ENCODE results near the gene TOP1.
A peak's percentile ranks its signal among the peaks of the same experiment; 100 is the strongest.
"Not testable (repeated sequence)": the region's sequence is repeated elsewhere in the genome, so short reads cannot be mapped to it uniquely, and the experiment has no call there.

Gene TOP1

GRCh38 chr20:41131594-41132387 lies 103.2 kb downstream of the TOP1 start:
- no peak for DNase-seq (ENCODE audit: low read depth in 2 of 2)

- not testable (repeated sequence) for DNase-seq (ENCODE audit: low read depth in 2 of 2)
These were observed 103.8 kb downstream of the TOP1 start for GRCh38 chr20:41132388-41132775.

- DNase-seq (ENCODE audit: low read depth in 2 of 2): no peak
These were observed 105.2 kb downstream of the TOP1 start for GRCh38 chr20:41133709-41134361.

GRCh38 chr20:41134362-41135186 lies 106.0 kb downstream of the TOP1 start:
- no peak for DNase-seq (ENCODE audit: low read depth in 2 of 2)

GRCh38 chr20:41135187-41135887 lies 106.7 kb downstream of the TOP1 start:
- DNase-seq (ENCODE audit: low read depth in 2 of 2): peak; percentile 27 to 45

- no peak for DNase-seq (ENCODE audit: low read depth in 2 of 2)
These were observed 107.5 kb downstream of the TOP1 start for GRCh38 chr20:41135888-41136679.

GRCh38 chr20:41136680-41137613 lies 108.3 kb downstream of the TOP1 start, which contains the start of gene PLCG1:
Gene PLCG1, plus strand, starts transcription at chr20:41137543. Its CDS starts 99 bp downstream, at chr20:41137642.
- DNase-seq (ENCODE audit: low read depth in 2 of 2): peak; percentile 64 to 74

- peak; percentile 24 to 34 for DNase-seq (ENCODE audit: low read depth in 2 of 2)
These were observed 109.2 kb downstream of the TOP1 start for GRCh38 chr20:41137614-41138474.

- peak in 1 of 2 donors; percentile 31 for DNase-seq (ENCODE audit: low read depth in 2 of 2)
These were observed 110.0 kb downstream of the TOP1 start for GRCh38 chr20:41138475-41139226.

- no peak for DNase-seq (ENCODE audit: low read depth in 2 of 2)
These were observed 110.8 kb downstream of the TOP1 start for GRCh38 chr20:41139227-41140093.

- DNase-seq (ENCODE audit: low read depth in 2 of 2): no peak
These were observed 111.9 kb downstream of the TOP1 start for GRCh38 chr20:41140226-41141133.

- no peak for DNase-seq (ENCODE audit: low read depth in 2 of 2)
These were observed 112.7 kb downstream of the TOP1 start for GRCh38 chr20:41141153-41141815.

GRCh38 chr20:41142245-41142644 lies 113.6 kb downstream of the TOP1 start:
- DNase-seq (ENCODE audit: low read depth in 2 of 2): no peak

- no peak for DNase-seq (ENCODE audit: low read depth in 2 of 2)
These were observed 114.3 kb downstream of the TOP1 start for GRCh38 chr20:41142919-41143318.

- no peak for DNase-seq (ENCODE audit: low read depth in 2 of 2)
These were observed 114.7 kb downstream of the TOP1 start for GRCh38 chr20:41143354-41143753.
